ENCODE results near the gene TSFM.

TSFM gene

GRCh38 chr12:57821474-57822214 lies 39.1 kb downstream of the TSFM start:
- Histone ChIP-seq H3K4me2 (ENCODE audit: low read length) (no peak overlapping the region), H3K79me2 (peaks cover 19% of the 10 kb centered on the region), H3K36me3 (ENCODE audit: control insufficient read depth, insufficient read depth, low read length) (no peaks in the 10 kb centered on the region), H2AFZ (no peak overlapping the region), H3K9me3 (ENCODE audit: control insufficient read depth, low read length) (no peaks in the 10 kb centered on the region), H3K27me3 (ENCODE audit: control insufficient read depth, insufficient read depth, low read length) (no peaks in the 10 kb centered on the region), H3K4me3 (ENCODE audit: low read depth, low read length) (no peak overlapping the region), H3K4me1 (no peaks in the 10 kb centered on the region), H3K27ac (no peak overlapping the region), H3K9ac (no peak overlapping the region)
- TF ChIP-seq CTCF (IDR thresholded peaks at IDR 0.05): no peak

- Histone ChIP-seq H3K9ac (no peak overlapping the region), H3K4me3 (ENCODE audit: low read depth, low read length) (no peak overlapping the region), H3K27ac (peak overlapping the region; percentile 5), H3K36me3 (ENCODE audit: control insufficient read depth, insufficient read depth, low read length) (no peaks in the 10 kb centered on the region), H3K79me2 (peaks cover 28% of the 10 kb centered on the region), H3K4me1 (no peaks in the 10 kb centered on the region), H2AFZ (no peak overlapping the region), H3K9me3 (ENCODE audit: control insufficient read depth, low read length) (no peaks in the 10 kb centered on the region), H3K27me3 (ENCODE audit: control insufficient read depth, insufficient read depth, low read length) (no peaks in the 10 kb centered on the region), H3K4me2 (ENCODE audit: low read length) (no peak overlapping the region)
- TF ChIP-seq CTCF (IDR thresholded peaks at IDR 0.05): no peak
These were observed 40.0 kb downstream of the TSFM start for GRCh38 chr12:57822392-57823130.

- no peak overlapping the region for H3K4me3 ChIP-seq (ENCODE audit: low read depth, low read length)
- no peaks in the 10 kb centered on the region for H3K9me3 ChIP-seq (ENCODE audit: control insufficient read depth, low read length)
- no peaks in the 10 kb centered on the region for H3K27me3 ChIP-seq (ENCODE audit: control insufficient read depth, insufficient read depth, low read length)
- no peak overlapping the region for H2AFZ ChIP-seq
- H3K4me1 ChIP-seq: no peaks in the 10 kb centered on the region
- H3K79me2 ChIP-seq: peaks cover 32% of the 10 kb centered on the region
- no peak for TF ChIP-seq CTCF (IDR thresholded peaks at IDR 0.05)
- H3K4me2 ChIP-seq (ENCODE audit: low read length): no peak overlapping the region
- H3K9ac ChIP-seq: no peak overlapping the region
- H3K27ac ChIP-seq: peak overlapping the region; percentile 5
- H3K36me3 ChIP-seq (ENCODE audit: control insufficient read depth, insufficient read depth, low read length): no peaks in the 10 kb centered on the region
These were observed 40.7 kb downstream of the TSFM start for GRCh38 chr12:57823131-57823907.

GRCh38 chr12:57823908-57824640 lies 41.5 kb downstream of the TSFM start:
- Histone ChIP-seq H3K36me3 (ENCODE audit: control insufficient read depth, insufficient read depth, low read length) (no peaks in the 10 kb centered on the region), H3K9ac (no peak overlapping the region), H3K4me3 (ENCODE audit: low read depth, low read length) (no peak overlapping the region), H3K79me2 (peaks cover 35% of the 10 kb centered on the region), H3K4me2 (ENCODE audit: low read length) (no peak overlapping the region), H3K27ac (no peak overlapping the region), H3K27me3 (ENCODE audit: control insufficient read depth, insufficient read depth, low read length) (no peaks in the 10 kb centered on the region), H3K4me1 (no peaks in the 10 kb centered on the region), H2AFZ (no peak overlapping the region), H3K9me3 (ENCODE audit: control insufficient read depth, low read length) (no peaks in the 10 kb centered on the region)
- no peak for TF ChIP-seq CTCF (IDR thresholded peaks at IDR 0.05)

Measured in parathyroid adenoma (tissue), 2 donors.